Natural killer cell (primary cell): ENCODE data around the gene POLD1. TPM values are rescaled to one million over a fixed set of nuclear protein-coding genes. Genes with fewer than 3 reads are reported as not detected.

Source experiments
- ATAC-seq, 3 donors: fragments of 150-1000 bp in 2 of 3; fragments of 200-7000 bp in 1 of 3; cut with Tn5 transposase; 1 replicate in 1 of 3; 2 replicates in 2 of 3; pipeline ENCODE4 v1.10.0; 2021; ENCODE audit warnings: mild to moderate bottlenecking in 2 of 3, moderate library complexity in 2 of 3
- DNase-seq, 2 donors: peaks; one replicate each; pipeline versions ENCODE4 v3.0.0 to v3.0.0-alpha.2; 2013 to 2021; ENCODE audit warnings: mixed read lengths in 1 of 2
- H3K27ac ChIP-seq: one replicate; pipeline ENCODE4 v1.5.1; 2013; ENCODE audit warnings: mild to moderate bottlenecking, low read length
- H3K27me3 ChIP-seq: one replicate; pipeline ENCODE4 v1.6.1; 2013; ENCODE audit warnings: low read length; ENCODE audit not compliant: control insufficient read depth, insufficient read depth
- H3K36me3 ChIP-seq: one replicate; pipeline ENCODE4 v1.6.1; 2013; ENCODE audit warnings: low read length; ENCODE audit not compliant: control insufficient read depth, insufficient read depth
- H3K4me1 ChIP-seq: one replicate; pipeline ENCODE4 v1.6.1; 2013; ENCODE audit warnings: low read length; ENCODE audit not compliant: control insufficient read depth, insufficient read depth
- H3K4me3 ChIP-seq: one replicate; pipeline ENCODE4 v1.5.1; 2013; ENCODE audit warnings: low read length
- H3K9me3 ChIP-seq: one replicate; pipeline ENCODE4 v1.6.1; 2013; ENCODE audit warnings: low read length; ENCODE audit not compliant: control insufficient read depth, insufficient read depth
- H3K27ac Mint-ChIP-seq, 2 donors: one replicate each; pipeline ENCODE4 v1.8.0; 2022; ENCODE audit warnings: mild to moderate bottlenecking in 2 of 2, mixed read lengths in 2 of 2, moderate library complexity in 1 of 2
- H3K27me3 Mint-ChIP-seq, 2 donors: one replicate each; pipeline ENCODE4 v1.8.0; 2022; ENCODE audit warnings: low read depth in 2 of 2, mixed read lengths in 2 of 2
- H3K36me3 Mint-ChIP-seq: one replicate; pipeline ENCODE4 v1.8.0; 2022; ENCODE audit warnings: mixed read lengths
- H3K4me1 Mint-ChIP-seq, 2 donors: one replicate each; pipeline ENCODE4 v1.8.0; 2022; ENCODE audit warnings: mixed read lengths in 2 of 2
- H3K4me3 Mint-ChIP-seq: one replicate; pipeline ENCODE4 v1.8.0; 2022; ENCODE audit warnings: mild to moderate bottlenecking, moderate library complexity, mixed read lengths
- H3K9me3 Mint-ChIP-seq, 2 donors: one replicate each; pipeline ENCODE4 v1.8.0; 2022; ENCODE audit warnings: mixed read lengths in 2 of 2
- CTCF ChIP-seq: fragments of 200-600 bp; IDR thresholded peaks from one replicate; pipeline ENCODE4 v1.8.0; 2022; ENCODE audit warnings: antibody characterized with exemption
- WGBS: methylation state at CpG from one replicate; pipeline ENCODE4 v1.1.7; 2013; ENCODE audit warnings: missing lambda C conversion rate; ENCODE audit not compliant: insufficient coverage; 5-methylcytosine and 5-hydroxymethylcytosine counted together
- intact Hi-C: fragments of 100-400 bp; cut with micrococcal nuclease; formaldehyde crosslinking; loops from one replicate; pipeline ENCODE4 v1.14.2; 2022
- total RNA-seq, 4 donors: library from RNA; stranded (reverse); fragments of 120-200 nt in 1 of 4; gene quantifications; one replicate each; pipeline versions ENCODE4 v1.2.3 to v1.2.4, GENCODE V29; 2013 to 2022

The POLD1 gene
- total RNA-seq, 3 donors from 2014 or later (not counting 1 experiment from before 2014, with no cell fraction given) = 26.1 to 32.0 (median 30.2) TPM

- DNase-seq (no peak), ATAC-seq (no peak)
- H3K27ac ChIP-seq = no peak overlapping the region
- WGBS = 81% methylated on average over 18 of the region's 18 CpGs
- H3K36me3 ChIP-seq = no peaks in the 10 kb centered on the region
- Mint-ChIP-seq H3K9me3 (no peaks in the 10 kb centered on the region), H3K36me3 (no peaks in the 10 kb centered on the region), H3K27ac (no peak overlapping the region), H3K27me3 (peaks cover 23 to 27% of the 10 kb centered on the region in 2 donors), H3K4me3 (no peak overlapping the region), H3K4me1 (peaks cover 12 to 20% of the 10 kb centered on the region in 2 donors)
- no peak overlapping the region for H3K4me3 ChIP-seq
- H3K4me1 ChIP-seq = peaks cover 28% of the 10 kb centered on the region
- peaks cover 6% of the 10 kb centered on the region for H3K27me3 ChIP-seq
- no peak for TF ChIP-seq CTCF
- intact Hi-C loops = no loop called here
- no peaks in the 10 kb centered on the region for H3K9me3 ChIP-seq
Observed at GRCh38 chr19:50422397-50423278, 38.5 kb downstream of the POLD1 start.

- peaks cover 20 to 27% of the 10 kb centered on the region in 2 donors for H3K27me3 Mint-ChIP-seq
- TF ChIP-seq CTCF = no peak
- no peak overlapping the region for H3K27ac Mint-ChIP-seq
- Histone ChIP-seq H3K4me1 (peaks cover 32% of the 10 kb centered on the region), H3K4me3 (no peak overlapping the region), H3K36me3 (no peaks in the 10 kb centered on the region), H3K27me3 (peaks cover 9% of the 10 kb centered on the region), H3K9me3 (no peaks in the 10 kb centered on the region), H3K27ac (no peak overlapping the region)
- DNase-seq (no peak), ATAC-seq (no peak)
- H3K4me3 Mint-ChIP-seq = no peak overlapping the region
- peaks cover 12 to 19% of the 10 kb centered on the region in 2 donors for H3K4me1 Mint-ChIP-seq
- WGBS = 95% methylated on average over 21 of the region's 22 CpGs
- intact Hi-C loops = no loop called here
- H3K9me3 Mint-ChIP-seq = no peaks in the 10 kb centered on the region
- H3K36me3 Mint-ChIP-seq = no peaks in the 10 kb centered on the region
Observed at GRCh38 chr19:50423279-50424113, 39.3 kb downstream of the POLD1 start.

- Histone ChIP-seq H3K4me3 (no peak overlapping the region), H3K36me3 (no peaks in the 10 kb centered on the region), H3K4me1 (peaks cover 22% of the 10 kb centered on the region), H3K9me3 (no peaks in the 10 kb centered on the region), H3K27me3 (peaks cover 5% of the 10 kb centered on the region), H3K27ac (no peak overlapping the region)
- no peaks in the 10 kb centered on the region for H3K9me3 Mint-ChIP-seq
- H3K4me1 Mint-ChIP-seq = peaks cover 0 to under 1% of the 10 kb centered on the region in 2 donors
- intact Hi-C loops = no loop called here
- H3K27me3 Mint-ChIP-seq = peaks cover 3 to 7% of the 10 kb centered on the region in 2 donors
- ATAC-seq (no peak), DNase-seq (no peak)
- WGBS = 81% methylated on average over 7 of the region's 7 CpGs
- no peak overlapping the region for H3K27ac Mint-ChIP-seq
- H3K4me3 Mint-ChIP-seq = no peak overlapping the region
- TF ChIP-seq CTCF = no peak
- H3K36me3 Mint-ChIP-seq = no peaks in the 10 kb centered on the region
Observed at GRCh38 chr19:50425581-50425980, 41.4 kb downstream of the POLD1 start.
